ENCODE measurements around the gene RNF220. TPM values are rescaled to one million over a fixed set of nuclear protein-coding genes. Genes with fewer than 3 reads are reported as not detected.

The RNF220 gene
- polyA plus RNA-seq, 1 donor (not counting 4 experiments of a cell fraction or from before 2014, with no cell fraction given), result 42.7 TPM

- H3K4me1 ChIP-seq (ENCODE audit: control insufficient read depth, extremely low read depth, insufficient read depth, low read length), result peaks cover 19% of the 10 kb centered on the region
- TF ChIP-seq CTCF (optimal IDR thresholded peaks at IDR 0.05 in 1 of 3, IDR thresholded peaks at IDR 0.05 in 1 of 3, conservative IDR thresholded peaks at IDR 0.05 in 1 of 3; ENCODE audit: extremely low read depth in 1 of 3, insufficient read depth in 2 of 3, low read length in 3 of 3) (no peak), EZH2 (IDR thresholded peaks at IDR 0.05; ENCODE audit: low read length) (no peak)
- H3K27me3 ChIP-seq (ENCODE audit: control insufficient read depth, extremely low read depth, insufficient read depth, low read length), result no peaks in the 10 kb centered on the region
- FAIRE-seq (peak; percentile 13), DNase-seq (ENCODE audit: low read depth, low spot score) (no peak)
- H3K9me1 ChIP-seq (ENCODE audit: control insufficient read depth, extremely low read depth, insufficient read depth, low read length), result no peaks in the 10 kb centered on the region
- peaks cover 2% of the 10 kb centered on the region for H3K9me3 ChIP-seq (ENCODE audit: control insufficient read depth, low read depth, low read length)
- H3K4me3 ChIP-seq (ENCODE audit: control insufficient read depth in 2 of 3, extremely low read depth in 1 of 3, insufficient read depth in 2 of 3, low read depth in 1 of 3, low read length in 3 of 3), result no peak overlapping the region
- H4K20me1 ChIP-seq (ENCODE audit: control insufficient read depth, extremely low read depth, insufficient read depth, low read length), result no peaks in the 10 kb centered on the region
- H3K36me3 ChIP-seq (ENCODE audit: control insufficient read depth in 2 of 2, extremely low read depth in 1 of 2, insufficient read depth in 2 of 2, low read length in 2 of 2), result no peaks in the 10 kb centered on the region
- H3K4me2 ChIP-seq (ENCODE audit: control insufficient read depth, extremely low read depth, insufficient read depth, low read depth, low read length), result peak overlapping the region; percentile 10
- no peaks in the 10 kb centered on the region for H3K79me2 ChIP-seq (ENCODE audit: control insufficient read depth, insufficient read depth, low read length)
- dilution Hi-C loops (cut with MboI; ENCODE audit: extremely low pct_ligation_motif_present, low sequenced_read_pairs), result no loop called here
- no peak overlapping the region for H3K9ac ChIP-seq (ENCODE audit: control insufficient read depth, extremely low read depth, insufficient read depth, low read length)
- H2AFZ ChIP-seq (ENCODE audit: control insufficient read depth, low read length), result no peak overlapping the region
- no peak overlapping the region for H3K27ac ChIP-seq (ENCODE audit: control insufficient read depth, insufficient read depth, low read length)
Measured at GRCh38 chr1:44532567-44532944, 127.5 kb downstream of the RNF220 start.

DNA sequence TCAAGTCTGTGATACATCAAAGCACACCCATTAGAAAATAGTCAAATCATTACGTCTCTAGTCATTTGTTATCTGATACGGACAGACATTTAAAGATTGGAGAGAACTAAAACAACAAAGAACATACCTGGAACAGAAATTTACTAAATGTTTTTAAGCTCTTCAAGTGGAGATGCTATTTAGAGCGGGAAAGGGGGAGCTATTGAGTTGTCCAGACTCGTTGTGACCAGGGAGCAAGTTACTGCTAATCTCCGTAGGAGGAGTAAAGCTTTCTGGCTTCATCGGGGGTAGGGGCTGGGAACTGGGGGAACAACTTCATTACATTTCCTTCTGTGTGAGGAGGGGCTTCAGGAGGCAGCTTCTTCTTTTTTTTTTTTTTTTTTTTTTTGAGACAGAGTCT, 129.7 kb downstream of the RNF220 start:
- no peak for TF ChIP-seq EZH2 (IDR thresholded peaks at IDR 0.05; ENCODE audit: low read length)
- no peak for TF ChIP-seq CTCF (optimal IDR thresholded peaks at IDR 0.05 in 1 of 3, IDR thresholded peaks at IDR 0.05 in 1 of 3, conservative IDR thresholded peaks at IDR 0.05 in 1 of 3; ENCODE audit: extremely low read depth in 1 of 3, insufficient read depth in 2 of 3, low read length in 3 of 3)
- dilution Hi-C loops (cut with MboI; ENCODE audit: extremely low pct_ligation_motif_present, low sequenced_read_pairs), result no loop called here
- DNase-seq (ENCODE audit: low read depth, low spot score), result no peak
- no peak overlapping the region for H3K4me2 ChIP-seq (ENCODE audit: control insufficient read depth, extremely low read depth, insufficient read depth, low read depth, low read length)
- no peak overlapping the region for H3K27ac ChIP-seq (ENCODE audit: control insufficient read depth, insufficient read depth, low read length)
- H3K4me1 ChIP-seq (ENCODE audit: control insufficient read depth, extremely low read depth, insufficient read depth, low read length), result peaks cover 19% of the 10 kb centered on the region
- H3K27me3 ChIP-seq (ENCODE audit: control insufficient read depth, extremely low read depth, insufficient read depth, low read length), result no peaks in the 10 kb centered on the region
- FAIRE-seq, result no peak
- H3K9ac ChIP-seq (ENCODE audit: control insufficient read depth, extremely low read depth, insufficient read depth, low read length), result no peak overlapping the region
- H3K4me3 ChIP-seq (ENCODE audit: control insufficient read depth in 2 of 3, extremely low read depth in 1 of 3, insufficient read depth in 2 of 3, low read depth in 1 of 3, low read length in 3 of 3), result no peak overlapping the region
- H4K20me1 ChIP-seq (ENCODE audit: control insufficient read depth, extremely low read depth, insufficient read depth, low read length), result no peaks in the 10 kb centered on the region
- no peak overlapping the region for H2AFZ ChIP-seq (ENCODE audit: control insufficient read depth, low read length)
- H3K36me3 ChIP-seq (ENCODE audit: control insufficient read depth in 2 of 2, extremely low read depth in 1 of 2, insufficient read depth in 2 of 2, low read length in 2 of 2), result no peaks in the 10 kb centered on the region
- peaks cover 2% of the 10 kb centered on the region for H3K9me3 ChIP-seq (ENCODE audit: control insufficient read depth, low read depth, low read length)
- no peaks in the 10 kb centered on the region for H3K9me1 ChIP-seq (ENCODE audit: control insufficient read depth, extremely low read depth, insufficient read depth, low read length)
- H3K79me2 ChIP-seq (ENCODE audit: control insufficient read depth, insufficient read depth, low read length), result no peaks in the 10 kb centered on the region
